GM08714 (cell line): ENCODE measurements around the gene WASHC3.

Experiments
- H3K4me3 ChIP-seq: fragments of 200-500 bp; sonication (Bioruptor generic); 2 replicates; pipeline ENCODE4 v1.5.1; 2014; ENCODE audit warnings: mild to moderate bottlenecking, low read length, inconsistent platforms
- ZNF274 ChIP-seq: IDR thresholded peaks from 2 replicates; pipeline ENCODE4 v1.6.1; 2012; ENCODE audit warnings: mild to moderate bottlenecking, low read depth, low read length

WASHC3 gene

DNA sequence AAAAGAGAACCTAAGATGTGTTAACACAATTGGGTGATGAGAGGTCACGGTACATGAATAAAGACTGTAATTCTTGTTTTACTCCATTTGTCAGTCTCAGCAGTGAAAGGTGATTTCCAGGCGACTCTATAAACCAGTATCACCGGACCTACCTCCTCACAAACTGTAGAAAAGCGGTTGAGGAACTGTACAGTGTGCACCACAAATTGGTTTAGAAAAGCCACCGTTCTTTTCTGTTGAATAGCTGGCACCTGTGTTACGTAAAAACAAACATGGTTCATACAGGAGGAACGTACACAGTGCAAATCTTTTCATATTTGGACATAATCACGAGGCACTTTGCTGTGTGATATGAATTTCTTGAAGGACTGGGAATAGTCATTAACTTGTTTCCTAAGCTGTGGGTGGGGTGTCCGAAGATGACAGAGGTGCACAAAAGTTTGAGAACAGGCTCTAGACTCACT lies 663 bp downstream of the WASHC3 start:
- TF ChIP-seq ZNF274 = no peak
- H3K4me3 ChIP-seq = peak overlapping the region; percentile 98

DNA sequence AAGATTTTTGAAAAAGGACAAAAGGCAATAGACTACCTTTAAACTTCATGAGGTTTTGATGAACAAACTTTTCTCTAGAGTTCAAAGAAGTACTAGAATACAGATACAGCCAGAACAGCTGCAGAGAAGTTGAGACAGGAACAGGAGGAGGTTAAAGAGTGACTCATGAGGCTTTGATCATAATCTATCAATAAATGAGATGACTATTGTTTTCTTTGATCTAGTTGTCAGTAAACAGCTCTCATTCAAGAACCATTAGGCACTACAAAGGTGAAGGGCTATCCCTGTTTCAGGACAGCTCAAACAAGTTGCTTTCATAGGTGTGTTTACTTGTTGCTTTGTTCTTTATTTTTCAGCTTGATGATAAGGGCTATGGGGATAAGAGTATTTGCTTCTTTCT lies 2.4 kb downstream of the WASHC3 start:
- no peak overlapping the region for H3K4me3 ChIP-seq
- no peak for TF ChIP-seq ZNF274

GRCh38 chr12:102054345-102054744 lies 7.4 kb downstream of the WASHC3 start:
- no peak for TF ChIP-seq ZNF274
- H3K4me3 ChIP-seq = no peak overlapping the region

DNA sequence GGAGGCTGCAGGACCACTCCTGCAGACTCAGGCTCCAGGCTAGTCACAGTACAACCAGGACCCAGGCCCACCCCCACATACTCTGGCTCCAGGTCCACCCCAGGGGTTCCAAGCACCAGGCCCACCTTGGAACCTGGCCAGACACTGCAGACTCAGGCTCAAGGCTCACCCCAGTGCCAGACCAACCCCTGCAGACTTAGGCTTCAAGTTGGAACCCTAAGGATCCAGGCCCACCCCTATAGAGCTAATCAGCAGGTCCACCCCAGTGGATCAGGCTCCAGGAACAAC lies 8.8 kb downstream of the WASHC3 start:
- no peak overlapping the region for H3K4me3 ChIP-seq
- TF ChIP-seq ZNF274 = no peak

DNA sequence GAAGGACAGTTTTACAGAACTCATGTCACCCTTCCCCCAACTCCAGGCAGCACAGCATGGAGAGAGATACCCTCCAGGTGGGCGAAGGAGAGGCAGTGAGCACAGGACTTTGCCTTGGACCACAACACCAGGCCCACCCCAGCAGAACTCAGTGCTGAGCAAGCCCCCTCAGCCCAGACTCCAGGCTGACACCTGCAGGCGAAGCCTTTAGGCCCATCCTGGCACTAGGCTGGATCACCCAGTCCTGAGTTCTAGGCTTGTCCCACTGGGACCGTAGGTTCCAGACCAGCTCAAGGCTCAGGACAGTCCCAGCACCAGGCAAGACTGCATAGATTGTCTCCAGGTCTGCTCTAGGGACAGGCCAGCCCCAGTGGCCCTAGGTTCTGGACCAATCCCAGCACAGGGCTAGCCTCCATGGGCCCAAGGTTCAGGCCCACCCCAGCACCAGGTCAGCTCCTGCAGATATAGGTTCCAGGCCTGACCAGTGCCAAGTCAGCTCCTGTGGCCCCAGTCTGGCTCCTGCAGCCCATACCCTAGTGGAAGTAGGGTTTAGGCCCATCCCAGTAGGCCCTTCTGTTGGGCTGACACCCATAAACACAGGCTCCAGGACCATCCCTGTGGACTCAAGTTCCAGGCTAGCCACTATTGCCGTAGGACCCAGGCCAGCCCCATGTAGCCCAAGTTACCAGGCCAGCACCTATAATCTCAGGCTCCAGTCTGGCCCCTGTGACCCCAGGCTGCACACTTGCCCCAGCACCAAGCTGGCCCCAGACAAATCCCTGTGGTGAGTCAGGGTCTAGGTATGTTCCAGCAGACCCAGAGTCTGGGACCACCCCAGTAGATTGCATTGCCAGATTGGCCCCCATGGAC lies 9.4 kb downstream of the WASHC3 start:
- H3K4me3 ChIP-seq = no peak overlapping the region
- TF ChIP-seq ZNF274 = no peak

DNA sequence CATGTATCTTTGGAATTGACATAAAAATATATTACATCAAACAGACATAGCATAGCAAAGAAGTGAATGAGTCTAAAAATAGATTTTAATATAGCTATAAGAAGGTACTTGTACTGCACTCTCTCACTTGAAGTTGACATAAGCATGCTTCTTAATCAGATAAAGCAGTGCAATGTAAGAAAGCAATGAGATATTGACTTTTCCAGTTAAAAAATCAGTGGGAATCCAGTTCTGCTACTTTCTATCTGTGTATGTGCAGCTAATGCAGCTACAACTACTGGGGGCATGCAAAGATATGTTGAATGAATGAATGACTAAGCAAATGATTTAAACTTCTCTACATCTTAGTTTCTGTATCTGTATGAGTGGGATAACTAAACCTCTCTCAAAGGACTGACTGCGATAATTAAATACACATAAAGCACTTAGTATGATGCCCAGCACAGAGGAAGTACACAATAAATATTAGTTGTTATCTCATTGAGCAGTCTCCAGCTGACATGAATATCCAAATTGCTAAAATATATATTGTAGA lies 10.3 kb downstream of the WASHC3 start:
- H3K4me3 ChIP-seq = no peak overlapping the region
- no peak for TF ChIP-seq ZNF274

- H3K4me3 ChIP-seq = no peak overlapping the region
Observed at GRCh38 chr12:102050660-102051430, 10.9 kb downstream of the WASHC3 start.

DNA sequence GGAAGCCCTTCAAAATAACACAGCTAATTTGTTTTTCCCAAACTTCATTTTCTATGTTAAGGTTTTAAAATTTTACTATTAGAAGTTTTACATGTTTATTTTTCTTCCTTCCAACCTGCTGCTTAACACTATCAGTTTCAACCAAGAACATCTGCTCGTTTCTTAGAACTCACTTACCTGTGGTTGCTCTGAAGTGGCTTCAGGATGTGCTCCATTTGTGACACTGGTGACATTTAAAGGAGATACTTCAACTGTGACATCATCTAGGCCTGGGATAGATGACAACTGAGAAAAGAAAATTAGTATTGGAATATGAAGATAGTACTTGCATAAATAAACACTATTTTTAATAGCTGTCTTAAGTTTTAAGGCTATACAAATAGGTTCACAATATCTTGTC lies 17.9 kb downstream of the WASHC3 start:
- H3K4me3 ChIP-seq = no peak overlapping the region
- TF ChIP-seq ZNF274 = no peak

More at GRCh38 chr12:102050660-102051430, 10.9 kb downstream of the WASHC3 start:
- no peak for TF ChIP-seq ZNF274

GRCh38 chr12:102033991-102034745 lies 27.6 kb downstream of the WASHC3 start:
- no peak overlapping the region for H3K4me3 ChIP-seq
- TF ChIP-seq ZNF274 = no peak

GRCh38 chr12:102031852-102032251 lies 29.9 kb downstream of the WASHC3 start:
- no peak overlapping the region for H3K4me3 ChIP-seq
- TF ChIP-seq ZNF274 = no peak

GRCh38 chr12:102029141-102029540 lies 32.6 kb downstream of the WASHC3 start:
- TF ChIP-seq ZNF274 = no peak
- no peak overlapping the region for H3K4me3 ChIP-seq

GRCh38 chr12:102026728-102027127 lies 35.1 kb downstream of the WASHC3 start:
- TF ChIP-seq ZNF274 = no peak
- no peak overlapping the region for H3K4me3 ChIP-seq

- TF ChIP-seq ZNF274 = no peak
- no peak overlapping the region for H3K4me3 ChIP-seq
Observed at GRCh38 chr12:102024765-102025164, 37.0 kb downstream of the WASHC3 start.

- no peak for TF ChIP-seq ZNF274
- H3K4me3 ChIP-seq = no peak overlapping the region
Observed at GRCh38 chr12:102023343-102023930, 38.4 kb downstream of the WASHC3 start.
